GM06990 (cell line): Measurements from ENCODE around the gene SYNGR2.

Source experiments
- DNase-seq: peaks from one replicate; pipeline ENCODE4 v3.0.0-alpha.2; 2011; ENCODE audit not compliant: insufficient read length; ENCODE audit errors: extremely low read depth
- H3K27me3 ChIP-seq: replicated peaks from 2 replicates; pipeline ENCODE4 v1.6.0; 2011; ENCODE audit warnings: low read length; ENCODE audit not compliant: control insufficient read depth, insufficient read depth
- H3K36me3 ChIP-seq: 2 replicates; pipeline ENCODE4 v1.5.1; 2011; ENCODE audit warnings: low read length; ENCODE audit not compliant: control insufficient read depth, insufficient read depth
- H3K4me3 ChIP-seq: replicated peaks from 2 replicates; pipeline ENCODE4 v1.5.1; 2011; ENCODE audit warnings: low read depth, mild to moderate bottlenecking, control low read depth, low read length
- CTCF ChIP-seq: IDR thresholded peaks from 2 replicates; pipeline ENCODE4 v1.5.1; 2011; ENCODE audit warnings: low read length, control low read depth, mild to moderate bottlenecking, inconsistent platforms; ENCODE audit not compliant: insufficient read depth, poor library complexity, severe bottlenecking

SYNGR2 gene

GRCh38 chr17:78184868-78185267, 16.5 kb downstream of the SYNGR2 start:
- no peak for TF ChIP-seq CTCF
- no peak overlapping the region for H3K4me3 ChIP-seq
- no peaks in the 10 kb centered on the region for H3K27me3 ChIP-seq
- DNase-seq, result no peak
- H3K36me3 ChIP-seq, result peaks cover 6% of the 10 kb centered on the region

- H3K27me3 ChIP-seq, result no peaks in the 10 kb centered on the region
- H3K4me3 ChIP-seq, result peak overlapping the region; percentile 86
- peaks cover 12% of the 10 kb centered on the region for H3K36me3 ChIP-seq
- DNase-seq, result no peak
- TF ChIP-seq CTCF, result no peak
These were observed 17.8 kb downstream of the SYNGR2 start for GRCh38 chr17:78185981-78186691.

- Histone ChIP-seq H3K4me3 (peak within 1 kb of the TSS; percentile 87), H3K36me3 (peaks cover 11% of the 10 kb centered on the region), H3K27me3 (no peaks in the 10 kb centered on the region)
- TF ChIP-seq CTCF, result peak; percentile 24
- peak; percentile 98 for DNase-seq
These were observed 18.6 kb downstream of the SYNGR2 start, which contains the start of the genes AFMID and TK1 for GRCh38 chr17:78186692-78187595. Gene AFMID (plus strand): TSS chr17:78187362. CDS start chr17:78187371, 9 bp downstream. Gene TK1 (minus strand): TSS chr17:78187052. CDS start chr17:78186994, 58 bp downstream.

GRCh38 chr17:78196716-78197115, 28.3 kb downstream of the SYNGR2 start:
- Histone ChIP-seq H3K36me3 (peaks cover 8% of the 10 kb centered on the region), H3K4me3 (no peak overlapping the region), H3K27me3 (no peaks in the 10 kb centered on the region)
- DNase-seq, result no peak
- TF ChIP-seq CTCF, result no peak

GRCh38 chr17:78197147-78197832, 28.9 kb downstream of the SYNGR2 start:
- TF ChIP-seq CTCF, result no peak
- peaks cover 6% of the 10 kb centered on the region for H3K36me3 ChIP-seq
- no peak for DNase-seq

More at GRCh38 chr17:78197147-78197832, 28.9 kb downstream of the SYNGR2 start:
- Histone ChIP-seq H3K4me3 (no peak overlapping the region), H3K27me3 (no peaks in the 10 kb centered on the region)
